Subcutaneous abdominal adipose tissue (tissue), 5 donors: ENCODE results near the gene SCAF1.

Source experiments
- H3K27ac ChIP-seq: one replicate; pipeline ENCODE4 v1.7.0; 2013; ENCODE audit warnings: low read depth, mild to moderate bottlenecking, inconsistent platforms, low read length, moderate library complexity
- H3K27me3 ChIP-seq, 5 donors: one replicate each; pipeline ENCODE4 v1.7.0; 2013; ENCODE audit warnings: low read length in 5 of 5, inconsistent platforms in 1 of 5; ENCODE audit not compliant: control insufficient read depth in 5 of 5, insufficient read depth in 4 of 5
- H3K36me3 ChIP-seq, 5 donors: one replicate each; pipeline ENCODE4 v1.7.0; 2013; ENCODE audit warnings: low read length in 5 of 5; ENCODE audit not compliant: control insufficient read depth in 5 of 5, insufficient read depth in 5 of 5
- H3K4me1 ChIP-seq, 5 donors: one replicate each; pipeline ENCODE4 v1.7.0; 2013; ENCODE audit warnings: low read length in 5 of 5, mild to moderate bottlenecking in 3 of 5, moderate library complexity in 1 of 5; ENCODE audit not compliant: control insufficient read depth in 5 of 5, insufficient read depth in 5 of 5
- H3K4me3 ChIP-seq, 5 donors: one replicate each; pipeline ENCODE4 v1.7.0; 2013; ENCODE audit warnings: low read length in 5 of 5, low read depth in 1 of 5
- H3K9ac ChIP-seq, 5 donors: one replicate each; pipeline ENCODE4 v1.7.0; 2013; ENCODE audit warnings: low read length in 5 of 5, mild to moderate bottlenecking in 4 of 5, moderate library complexity in 3 of 5
- H3K9me3 ChIP-seq, 5 donors: one replicate each; pipeline ENCODE4 v1.7.0; 2013; ENCODE audit warnings: low read length in 5 of 5; ENCODE audit not compliant: control insufficient read depth in 5 of 5
- donor health status: healthy.
- donor health status: healthy.
- donor health status: healthy.
- donor health status: healthy.
- donor health status: healthy.

The SCAF1 gene

DNA sequence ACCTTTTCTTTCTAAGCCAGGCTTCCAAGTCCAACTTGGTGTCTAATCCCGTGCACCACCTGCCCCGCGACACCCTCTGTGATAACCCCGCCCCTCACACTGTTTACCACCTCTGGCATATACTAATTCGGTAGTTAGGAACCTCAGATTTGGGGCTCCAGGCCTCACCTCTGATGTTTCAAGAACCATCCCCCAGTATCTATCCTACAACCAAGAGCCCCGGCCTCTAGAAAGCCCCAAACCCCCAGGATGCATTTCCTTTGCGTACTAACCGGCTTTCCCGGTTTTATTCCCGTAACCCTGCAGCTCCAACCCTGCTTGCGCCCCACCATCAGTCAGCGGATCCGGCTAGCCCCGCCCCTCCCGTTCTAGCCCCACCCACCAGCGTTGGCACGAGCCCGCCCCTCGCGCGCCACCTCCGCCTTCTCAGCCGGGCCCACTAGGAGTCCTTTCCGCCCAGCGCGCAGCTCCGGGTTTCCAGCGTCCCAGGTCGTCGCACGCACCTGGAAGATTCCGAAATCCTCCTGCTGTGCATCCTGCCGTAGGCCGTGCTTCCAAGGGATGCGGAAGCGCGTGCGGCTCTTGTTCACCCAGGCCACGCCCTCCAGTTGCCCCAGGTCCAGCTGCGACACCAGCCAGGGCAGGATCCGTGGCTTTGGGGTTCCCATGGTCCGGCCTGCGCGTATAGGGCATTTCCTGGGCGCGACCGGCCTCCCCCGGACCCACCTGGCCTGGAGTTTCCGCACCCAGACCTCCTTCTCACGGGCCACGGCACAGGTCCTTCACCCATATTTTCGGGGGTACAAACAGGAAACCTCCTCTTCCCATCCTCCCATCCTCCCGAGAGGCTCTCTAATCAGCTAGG is 22.4 kb downstream of the SCAF1 start:
- Histone ChIP-seq H3K27ac (peak overlapping the region; percentile 83), H3K9me3 (no peaks in the 10 kb centered on the region), H3K4me1 (peaks cover 0 to 30% (median 26%) of the 10 kb centered on the region in 5 donors), H3K4me3 (peak overlapping the region; percentile 78 to 95 (median 89)), H3K36me3 (peaks cover 0 to 41% (median 38%) of the 10 kb centered on the region in 5 donors), H3K27me3 (no peaks in the 10 kb centered on the region), H3K9ac (peak overlapping the region; percentile 56 to 89 (median 83))

DNA sequence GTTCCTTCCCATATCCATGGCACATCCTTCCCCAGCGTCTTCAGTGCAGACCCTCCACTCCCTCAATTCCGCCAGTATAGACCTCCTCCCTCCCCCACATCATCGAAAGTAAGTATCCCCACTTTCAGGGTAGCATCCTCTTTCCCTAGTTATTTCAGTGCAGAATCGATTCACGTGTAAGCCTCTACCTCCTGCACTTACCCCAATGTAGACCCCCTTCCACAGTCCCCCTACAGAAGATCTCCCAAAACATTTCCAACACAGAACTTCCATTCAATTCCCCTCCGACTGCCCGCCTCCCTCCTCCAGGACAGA is 23.0 kb downstream of the SCAF1 start:
- no peaks in the 10 kb centered on the region for H3K27me3 ChIP-seq
- H3K4me3 ChIP-seq, result peak overlapping the region; percentile 78 to 95 (median 89)
- H3K36me3 ChIP-seq, result peaks cover 0 to 35% (median 32%) of the 10 kb centered on the region in 5 donors
- peak overlapping the region; percentile 56 to 89 (median 83) for H3K9ac ChIP-seq
- peaks cover 0 to 30% (median 26%) of the 10 kb centered on the region in 5 donors for H3K4me1 ChIP-seq
- H3K27ac ChIP-seq, result peak overlapping the region; percentile 83
- H3K9me3 ChIP-seq, result no peaks in the 10 kb centered on the region

DNA sequence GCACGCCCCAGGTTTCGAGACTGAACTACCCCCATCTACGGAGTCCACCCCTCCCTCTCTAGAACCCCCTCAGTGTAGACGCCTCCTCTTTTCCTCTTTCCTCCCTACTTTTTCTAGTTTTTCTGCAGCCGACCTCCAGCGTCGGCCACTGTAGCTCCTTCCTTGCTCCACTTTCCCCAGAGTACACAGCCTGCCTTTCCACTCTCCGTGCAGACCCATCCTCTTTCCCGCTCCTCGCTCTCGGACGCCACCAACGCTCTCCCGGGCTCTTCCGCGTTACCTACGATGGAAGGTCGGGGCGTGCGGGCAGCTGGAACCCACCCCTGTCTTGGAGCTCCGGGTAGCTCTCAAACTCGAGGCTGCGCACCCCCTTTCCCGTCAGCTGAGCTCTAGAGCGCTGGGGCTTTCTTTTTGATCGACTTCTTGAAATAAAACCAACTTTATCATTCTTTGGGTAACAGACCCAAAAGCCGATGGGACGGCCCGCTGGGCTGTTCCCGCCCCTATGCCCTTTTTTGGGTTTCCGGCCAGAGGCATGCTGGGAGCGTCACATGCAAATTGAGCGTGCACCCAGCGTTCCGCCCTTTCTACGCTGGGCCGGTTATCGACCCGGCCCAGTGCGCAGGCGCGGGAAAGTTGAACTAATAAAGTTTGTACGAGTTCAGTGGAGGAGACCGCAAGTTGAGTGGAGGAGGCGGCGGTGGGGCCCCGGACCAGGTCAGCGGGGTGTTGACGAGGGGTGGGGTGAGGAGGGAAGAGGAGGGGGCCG is 23.5 kb downstream of the SCAF1 start, which contains the start of the genes BCL2L12 and IRF3:
Gene BCL2L12, plus strand, starts transcription at position 583 of the 769 bp plus-strand sequence. CDS start 760 bp downstream, outside the sequence.
Gene IRF3, minus strand, starts transcription at position 507 of the 769 bp plus-strand sequence. CDS start 1,019 bp downstream, outside the sequence.
- Histone ChIP-seq H3K27ac (peak within 1 kb of the TSS; percentile 83), H3K4me1 (peaks cover 0 to 30% (median 26%) of the 10 kb centered on the region in 5 donors), H3K36me3 (peaks cover 0 to 33% (median 26%) of the 10 kb centered on the region in 5 donors), H3K9me3 (no peaks in the 10 kb centered on the region), H3K4me3 (peak within 1 kb of the TSS; percentile 78 to 95 (median 89)), H3K9ac (peak within 1 kb of the TSS; percentile 63 to 89 (median 83)), H3K27me3 (no peaks in the 10 kb centered on the region)

DNA sequence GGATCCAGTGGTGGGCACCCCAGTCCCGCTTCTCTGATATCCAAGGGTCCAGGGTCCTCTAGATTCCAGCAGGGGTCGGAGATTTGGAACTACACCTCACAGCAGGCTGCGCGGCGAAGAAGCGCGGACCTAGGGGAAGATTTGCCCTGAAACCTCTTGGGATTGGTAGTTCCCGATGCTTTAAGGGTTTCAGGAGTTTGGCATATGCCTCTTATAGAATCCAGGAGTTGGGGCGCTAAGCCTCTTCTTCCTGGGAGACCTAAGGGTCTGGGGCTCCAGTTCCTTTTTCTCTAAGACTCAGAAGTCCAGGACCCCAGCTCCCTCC is 24.1 kb downstream of the SCAF1 start:
- H3K36me3 ChIP-seq, result peaks cover 0 to 29% (median 22%) of the 10 kb centered on the region in 5 donors
- no peaks in the 10 kb centered on the region for H3K27me3 ChIP-seq
- H3K4me3 ChIP-seq, result peak overlapping the region; percentile 60 to 89 (median 78)
- H3K9ac ChIP-seq, result peak overlapping the region; percentile 63 to 87 (median 76)
- H3K9me3 ChIP-seq, result no peaks in the 10 kb centered on the region
- H3K4me1 ChIP-seq, result peaks cover 0 to 30% (median 26%) of the 10 kb centered on the region in 5 donors
- peak overlapping the region; percentile 83 for H3K27ac ChIP-seq

DNA sequence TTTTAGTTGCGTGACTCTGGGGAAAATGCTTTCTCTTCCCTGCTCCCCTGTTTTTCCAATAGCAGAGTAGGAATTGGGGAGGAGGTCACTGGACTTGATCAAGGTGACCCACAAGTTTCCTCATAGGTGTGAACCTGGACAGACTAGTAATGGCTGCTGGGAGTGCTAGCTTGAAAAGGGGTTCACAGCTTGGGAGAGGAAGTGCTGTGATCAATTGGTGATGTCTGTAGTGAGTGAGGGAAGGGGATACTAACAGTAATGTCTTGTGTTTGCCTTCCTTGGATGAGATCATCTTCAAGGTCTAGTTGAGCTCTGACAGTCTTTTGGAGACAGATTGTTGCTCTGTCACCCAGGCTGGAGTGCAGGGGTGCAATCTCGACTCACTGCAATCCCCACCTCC is 25.5 kb downstream of the SCAF1 start:
- Histone ChIP-seq H3K27ac (no peak overlapping the region), H3K9me3 (no peaks in the 10 kb centered on the region), H3K9ac (no peak overlapping the region), H3K36me3 (peaks cover 0 to 15% (median 11%) of the 10 kb centered on the region in 5 donors), H3K4me1 (peaks cover 0 to 34% (median 31%) of the 10 kb centered on the region in 5 donors), H3K27me3 (no peaks in the 10 kb centered on the region), H3K4me3 (no peak overlapping the region)

DNA sequence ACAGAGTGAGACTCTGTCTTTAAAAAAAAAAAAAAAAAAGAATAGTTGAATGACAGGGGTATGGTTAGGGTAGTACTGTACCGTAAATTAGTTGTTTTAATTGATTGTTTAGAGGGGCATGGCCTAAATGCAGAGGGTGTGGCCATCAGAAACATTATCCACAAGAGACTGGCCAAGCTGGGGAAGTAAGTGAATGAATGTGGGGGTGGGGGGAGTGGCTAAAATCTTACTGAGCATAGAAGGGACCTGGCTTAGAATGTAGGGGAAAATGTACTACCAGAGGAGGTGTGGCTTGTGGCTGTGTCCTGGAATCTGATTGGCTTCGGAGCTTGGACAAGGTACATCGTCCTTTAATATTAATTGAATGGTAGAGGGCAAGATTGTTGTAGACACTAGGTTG is 27.5 kb downstream of the SCAF1 start:
- no peaks in the 10 kb centered on the region for H3K27me3 ChIP-seq
- H3K9me3 ChIP-seq, result no peaks in the 10 kb centered on the region
- H3K4me3 ChIP-seq, result no peak overlapping the region
- H3K4me1 ChIP-seq, result peaks cover 0 to 25% (median 22%) of the 10 kb centered on the region in 5 donors
- no peak overlapping the region for H3K9ac ChIP-seq
- peaks cover 0 to 7% (median 4%) of the 10 kb centered on the region in 5 donors for H3K36me3 ChIP-seq
- no peak overlapping the region for H3K27ac ChIP-seq

DNA sequence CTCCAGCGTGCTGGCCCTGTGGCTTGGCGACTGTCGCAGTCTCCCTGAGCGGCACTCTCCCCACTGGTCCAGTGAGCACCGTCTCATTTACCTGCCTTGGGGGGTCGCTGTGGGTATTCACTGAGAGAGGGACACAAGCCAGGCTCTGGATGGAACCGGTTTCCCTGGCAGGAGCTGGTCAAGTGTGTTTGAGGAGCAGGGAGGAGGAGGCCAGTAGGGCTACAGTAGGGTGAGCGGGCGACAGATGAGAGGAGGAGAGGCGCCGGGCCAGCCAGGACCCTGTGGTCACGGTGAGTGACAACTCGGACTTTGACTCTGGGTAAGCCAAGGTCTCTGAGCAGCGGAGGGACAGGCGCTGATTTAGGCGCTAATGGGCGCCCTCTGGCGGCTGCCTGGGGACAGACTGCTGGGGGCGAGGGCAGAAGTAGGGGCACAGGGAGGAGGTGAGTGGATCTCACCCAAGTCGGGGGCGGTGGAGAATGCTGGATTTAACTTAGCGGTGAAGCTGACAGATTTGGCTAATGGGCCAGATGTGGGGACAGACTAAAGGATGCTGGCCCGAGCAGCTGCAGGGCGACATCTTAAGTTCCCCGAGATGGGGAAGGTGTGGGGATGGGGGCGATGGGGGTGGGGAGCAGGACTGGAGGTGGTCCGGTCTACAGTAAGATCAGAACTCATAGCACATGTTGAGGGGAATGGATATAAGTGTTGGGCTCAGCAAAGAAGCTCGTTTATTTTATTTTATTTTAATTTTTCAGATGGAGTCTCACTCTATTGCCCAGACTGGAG is 30.3 kb downstream of the SCAF1 start:
- no peak overlapping the region for H3K27ac ChIP-seq
- H3K27me3 ChIP-seq, result no peaks in the 10 kb centered on the region
- peak overlapping the region in 1 of 5 donors; percentile 19 for H3K4me3 ChIP-seq
- peaks cover 0 to 7% (median 4%) of the 10 kb centered on the region in 5 donors for H3K36me3 ChIP-seq
- H3K9me3 ChIP-seq, result no peaks in the 10 kb centered on the region
- H3K9ac ChIP-seq, result peak overlapping the region in 2 of 5 donors; percentile 10 to 66
- peaks cover 2 to 13% (median 8%) of the 10 kb centered on the region in 5 donors for H3K4me1 ChIP-seq

DNA sequence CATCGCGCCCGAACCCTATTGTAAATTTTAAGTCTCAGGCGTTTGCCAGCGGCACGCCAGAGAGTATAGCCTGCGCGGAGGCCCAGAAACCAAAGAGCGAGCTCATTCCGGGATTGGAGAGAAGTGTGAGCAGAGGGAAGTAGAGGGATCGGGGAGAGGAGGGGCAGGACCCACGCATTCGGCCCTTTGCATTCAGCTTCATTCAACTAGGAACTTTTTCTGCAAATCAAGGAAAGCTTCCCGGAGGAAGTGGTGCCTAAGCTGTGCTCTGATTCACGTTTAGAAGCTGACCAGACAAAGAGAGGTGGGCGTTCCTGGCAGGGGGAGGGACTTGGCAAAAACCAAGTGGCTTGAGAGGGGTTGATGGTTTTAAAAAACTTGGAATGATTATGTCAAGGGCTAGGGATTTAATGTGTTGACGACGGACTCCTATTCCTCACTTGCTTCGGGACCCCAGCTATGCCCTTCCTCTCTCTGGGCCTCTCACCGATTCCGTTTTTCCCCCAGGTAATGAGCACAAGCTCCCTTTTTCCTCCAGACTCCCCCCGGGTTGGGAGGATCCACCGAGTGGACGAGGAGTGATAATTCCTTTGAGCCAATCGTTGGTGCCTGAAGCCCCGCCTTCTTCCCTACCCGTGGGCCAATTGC is 34.3 kb downstream of the SCAF1 start:
- no peaks in the 10 kb centered on the region for H3K27me3 ChIP-seq
- H3K9me3 ChIP-seq, result no peaks in the 10 kb centered on the region
- peak overlapping the region in 4 of 5 donors; percentile 68 to 89 (median 85) for H3K9ac ChIP-seq
- peaks cover 2 to 48% (median 33%) of the 10 kb centered on the region in 5 donors for H3K4me1 ChIP-seq
- peak overlapping the region; percentile 88 for H3K27ac ChIP-seq
- peaks cover 0 to 3% (median 0%) of the 10 kb centered on the region in 5 donors for H3K36me3 ChIP-seq
- H3K4me3 ChIP-seq, result peak overlapping the region; percentile 58 to 74 (median 69)

DNA sequence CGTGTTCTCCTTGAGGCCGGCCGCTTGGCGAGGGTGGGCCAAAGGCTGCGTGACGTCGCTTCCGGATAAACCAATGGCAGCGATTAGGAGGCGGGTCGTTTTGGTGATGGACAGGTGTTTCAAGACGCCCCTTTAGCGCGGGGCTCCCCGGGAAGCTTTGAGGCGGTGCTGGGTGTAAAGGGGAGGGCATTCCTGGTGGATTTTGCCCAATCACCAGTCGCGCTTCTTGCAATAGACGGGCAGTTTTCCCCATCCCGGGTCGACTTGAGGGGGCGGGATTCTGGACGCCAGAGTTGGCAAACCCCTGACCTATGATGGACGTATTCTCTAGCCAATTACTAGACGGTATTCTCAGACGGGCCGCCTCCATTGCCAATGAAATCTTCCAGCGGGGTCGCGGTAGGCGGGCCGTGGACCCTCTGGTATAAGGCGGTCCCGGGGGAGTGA is 34.8 kb downstream of the SCAF1 start:
- peak overlapping the region; percentile 88 for H3K27ac ChIP-seq
- peaks cover 0 to 5% (median 2%) of the 10 kb centered on the region in 5 donors for H3K36me3 ChIP-seq
- H3K27me3 ChIP-seq, result no peaks in the 10 kb centered on the region
- peak overlapping the region; percentile 17 to 95 (median 91) for H3K9ac ChIP-seq
- peak overlapping the region; percentile 74 to 96 (median 89) for H3K4me3 ChIP-seq
- peaks cover 2 to 50% (median 34%) of the 10 kb centered on the region in 5 donors for H3K4me1 ChIP-seq
- no peaks in the 10 kb centered on the region for H3K9me3 ChIP-seq
